K562 (cell line): ENCODE results near the gene PRMT3. TPM values are rescaled to one million over a fixed set of nuclear protein-coding genes. Genes with fewer than 3 reads are reported as not detected.

Source experiments
- E2F6 ChIP-seq, 2 experiments: IDR thresholded peaks; 2 replicates each; pipeline ENCODE4 v1.6.1; 2011; ENCODE audit warnings: borderline replicate concordance in 1 of 2, control low read depth in 1 of 2, low read depth in 1 of 2, low read length in 1 of 2, mild to moderate bottlenecking in 1 of 2, mixed read lengths in 1 of 2, moderate library complexity in 1 of 2; ENCODE audit not compliant: insufficient read depth in 1 of 2, insufficient read length in 1 of 2, poor library complexity in 1 of 2, severe bottlenecking in 1 of 2; ENCODE audit errors: extremely low read depth in 1 of 2
- EGR1 ChIP-seq: fragments of 450-650 bp; conservative IDR thresholded peaks from 2 replicates; pipeline ENCODE4 v1.6.1; 2017; ENCODE audit warnings: mild to moderate bottlenecking
- ETV6 ChIP-seq, 3 experiments: fragments of 150-350 bp in 1 of 3; sonication (generic) in 1 of 3; formaldehyde crosslinking in 1 of 3; IDR thresholded peaks; 2 replicates each; pipeline versions ENCODE4 v1.6.1 to v1.8.0; 2014 to 2022; ENCODE audit warnings: borderline replicate concordance in 2 of 3, low read depth in 2 of 3, antibody characterized with exemption in 1 of 3, low read length in 1 of 3, mild to moderate bottlenecking in 1 of 3, missing genetic modification reagents in 1 of 3
- FOXA3 ChIP-seq, 2 experiments: fragments of 450-650 bp in 1 of 2; sonication (generic) in 1 of 2; formaldehyde crosslinking; IDR thresholded peaks in 1 of 2; conservative IDR thresholded peaks in 1 of 2; 2 replicates each; pipeline versions ENCODE4 v1.4.0 to v1.8.0; 2020 to 2022; ENCODE audit warnings: mild to moderate bottlenecking in 2 of 2, missing genetic modification reagents in 1 of 2
- HNRNPK ChIP-seq: fragments of 200-400 bp; formaldehyde crosslinking; IDR thresholded peaks from one replicate; pipeline ENCODE4 v1.6.1; 2018; ENCODE audit warnings: mild to moderate bottlenecking, low read depth, low read length; ENCODE audit not compliant: poor library complexity, severe bottlenecking
- IFI16 ChIP-seq: fragments of 250-450 bp; sonication (Bioruptor Pico); IDR thresholded peaks from 2 replicates; pipeline ENCODE4 v2.1.2; 2022; ENCODE audit warnings: mild to moderate bottlenecking, inconsistent platforms
- JUND ChIP-seq, 2 experiments: IDR thresholded peaks; 2 replicates in 1 of 2; 3 replicates in 1 of 2; pipeline ENCODE4 v1.6.1; 2011; ENCODE audit warnings: borderline replicate concordance in 2 of 2, low read depth in 2 of 2, low read length in 2 of 2, improper control_type of control experiment in 1 of 2, missing biosample characterization in 1 of 2, missing genetic modification characterization in 1 of 2, missing genetic modification reagents in 1 of 2
- KAT8 ChIP-seq: fragments of 450-650 bp; IDR thresholded peaks from 2 replicates; pipeline ENCODE4 v1.6.1; 2016; ENCODE audit warnings: low read depth, mild to moderate bottlenecking
- KLF10 ChIP-seq: fragments of 250-450 bp; sonication (Bioruptor Pico); IDR thresholded peaks from 2 replicates; pipeline ENCODE4 v1.6.1; 2021; ENCODE audit warnings: matching md5 sums
- LARP7 ChIP-seq: fragments of 450-650 bp; IDR thresholded peaks from 2 replicates; pipeline ENCODE4 v1.6.1; 2016
- MTA3 ChIP-seq: fragments of 450-650 bp; formaldehyde crosslinking; IDR thresholded peaks from 2 replicates; pipeline ENCODE4 v1.6.1; 2017; ENCODE audit warnings: mild to moderate bottlenecking, borderline replicate concordance
- NFE2 ChIP-seq: IDR thresholded peaks from 2 replicates; pipeline ENCODE4 v1.6.1; 2014; ENCODE audit warnings: antibody characterized with exemption, low read depth
- PHB2 ChIP-seq: fragments of 450-650 bp; IDR thresholded peaks from 2 replicates; pipeline ENCODE4 v1.6.1; 2017; ENCODE audit warnings: low read depth
- PKNOX1 ChIP-seq: fragments of 450-650 bp; IDR thresholded peaks from 2 replicates; pipeline ENCODE4 v1.6.1; 2016
- PRPF4 ChIP-seq: fragments of 200-400 bp; formaldehyde crosslinking; IDR thresholded peaks from one replicate; pipeline ENCODE4 v1.6.1; 2017; ENCODE audit warnings: low read length, low read depth, mild to moderate bottlenecking; ENCODE audit not compliant: insufficient read depth, poor library complexity, severe bottlenecking
- SMAD4 ChIP-seq: fragments of 250-450 bp; sonication (Bioruptor Pico); conservative IDR thresholded peaks from 2 replicates; pipeline ENCODE4 v1.8.0; 2021; ENCODE audit warnings: inconsistent platforms, mild to moderate bottlenecking, moderate library complexity
- SMARCA5 ChIP-seq: fragments of 450-650 bp; IDR thresholded peaks from 2 replicates; pipeline ENCODE4 v1.6.1; 2016
- SP2 ChIP-seq: IDR thresholded peaks from 2 replicates; pipeline ENCODE4 v1.6.1; 2011; ENCODE audit warnings: mild to moderate bottlenecking, low read depth, low read length, moderate library complexity; ENCODE audit not compliant: poor library complexity, severe bottlenecking; ENCODE audit errors: extremely low read depth
- SPI1 ChIP-seq: IDR thresholded peaks from 2 replicates; pipeline ENCODE4 v1.6.1; 2011; ENCODE audit warnings: low read depth, low read length, control low read depth, borderline replicate concordance
- THRAP3 ChIP-seq: fragments of 450-650 bp; IDR thresholded peaks from 2 replicates; pipeline ENCODE4 v1.6.1; 2016; ENCODE audit warnings: mild to moderate bottlenecking, inconsistent platforms, borderline replicate concordance
- ZEB2 ChIP-seq: fragments of 450-650 bp; IDR thresholded peaks from 2 replicates; pipeline ENCODE4 v1.6.1; 2016
- ZNF197 ChIP-seq: fragments of 200-800 bp; sonication (Bioruptor generic); IDR thresholded peaks from 2 replicates; pipeline ENCODE4 v1.6.1; 2016; ENCODE audit warnings: low read depth, missing genetic modification characterization, missing compliant biosample characterization
- ZNF253 ChIP-seq: fragments of 250-450 bp; sonication (Bioruptor Pico); conservative IDR thresholded peaks from 2 replicates; pipeline ENCODE4 v1.6.1; 2021; ENCODE audit warnings: mild to moderate bottlenecking
- ZNF644 ChIP-seq: fragments of 200-800 bp; sonication (Bioruptor generic); IDR thresholded peaks from 2 replicates; pipeline ENCODE4 v1.6.1; 2016; ENCODE audit warnings: low read depth, missing genetic modification characterization, missing compliant biosample characterization
- polyA plus RNA-seq, 8 experiments: library from polyadenylated mRNA; depleted of rRNA in 4 of 8; stranded (reverse) in 5 of 8; unstranded in 3 of 8; fragments of >200 nt; fragmentation: Nextera tagmentation in 2 of 8; fragmentation: Illumina TruSeq in 1 of 8; extraction: Ambion mirVana in 2 of 8; extraction: Trizol in 1 of 8; gene quantifications; 2 replicates each; pipeline versions ENCODE4 v1.2.1 to v1.2.3, GENCODE V29; 2011 to 2014; ENCODE audit warnings: inconsistent platforms in 1 of 8, missing spikeins in 1 of 8
- total RNA-seq, 7 experiments: library from RNA; depleted of rRNA in 6 of 7; stranded (reverse); fragments of >200 nt in 6 of 7; fragmentation: Illumina TruSeq in 2 of 7; extraction: Trizol in 2 of 7; gene quantifications; 2 replicates each; pipeline versions ENCODE4 v1.2.1 to v1.2.3, GENCODE V29; 2011 to 2021; ENCODE audit warnings: low replicate concordance in 1 of 7

Gene PRMT3
- total and polyA plus RNA-seq, 9 of the 15 experiments (the other 6 are each of a cell fraction or from before 2014, with no cell fraction given), result 24.0 to 62.1 (median 44.7) TPM

DNA sequence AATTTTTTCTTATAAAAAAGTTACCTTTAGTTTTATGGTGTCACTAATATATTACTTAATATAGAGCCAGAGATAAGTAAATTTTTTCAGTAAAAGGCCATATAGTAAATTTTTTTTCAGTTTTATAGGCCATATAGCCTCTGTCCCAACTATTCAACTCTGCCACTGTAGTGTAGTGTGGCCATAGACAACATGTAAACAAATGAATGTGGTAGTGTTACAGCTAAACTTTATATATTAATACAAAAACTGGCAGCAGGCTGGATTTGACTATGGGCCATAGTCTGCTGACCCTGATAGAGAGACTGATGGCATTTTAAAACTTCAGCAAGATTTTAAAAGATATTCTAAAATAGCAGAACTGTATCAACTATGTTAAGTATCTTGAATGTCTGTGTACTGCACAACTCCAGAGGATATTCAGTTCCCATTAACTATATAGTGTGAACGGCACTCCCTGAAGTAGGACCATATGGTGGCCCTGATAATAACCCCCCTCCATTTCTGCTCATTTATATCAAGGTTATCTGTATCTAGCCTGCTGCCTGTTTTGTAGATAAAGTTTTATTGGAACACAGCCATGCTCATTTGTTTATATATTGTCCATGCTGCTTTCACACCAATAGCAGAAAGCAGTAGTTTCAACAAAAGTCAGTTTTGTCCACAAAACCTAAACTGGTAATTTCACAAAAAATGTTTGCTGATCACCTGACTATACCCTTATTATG is 71.6 kb downstream of the PRMT3 start (continued):
- TF ChIP-seq JUND (IDR thresholded peaks at IDR 0.05; ENCODE audit: borderline replicate concordance, low read depth, low read length), result peak; percentile 67; the same call in 1 of the 2 replicates
- TF ChIP-seq JUND (tag; IDR thresholded peaks at IDR 0.05; ENCODE audit: borderline replicate concordance, low read depth, low read length), result peak; percentile 53; the same call in 1 of the 3 replicates
- peak; percentile 84 for TF ChIP-seq MTA3
- peak; percentile 52; the same call in 1 of the 2 replicates for TF ChIP-seq ZEB2
- no peak for TF ChIP-seq SMARCA5
- TF ChIP-seq ZNF197 (CRISPR knock-in tag), result peak; percentile 80
- peak; percentile 92 for TF ChIP-seq PHB2
- no peak for TF ChIP-seq SP2
- no peak for TF ChIP-seq ZNF253 (CRISPR knock-in tag)
- TF ChIP-seq KAT8, result no peak
- TF ChIP-seq HNRNPK, result no peak
- peak; percentile 59; the same call in 1 of the 2 replicates for TF ChIP-seq ZNF644 (tag)
- peak; percentile 31; the same call in 1 of the 2 replicates for TF ChIP-seq NFE2
- peak; percentile 70; the same call in 1 of the 2 replicates for TF ChIP-seq SMAD4
- TF ChIP-seq THRAP3, result no peak
- no peak for TF ChIP-seq E2F6 (IDR thresholded peaks at IDR 0.05; ENCODE audit: borderline replicate concordance in 1 of 2, extremely low read depth in 1 of 2, insufficient read depth in 1 of 2, insufficient read length in 1 of 2, low read depth in 1 of 2, low read length in 1 of 2, poor library complexity in 1 of 2, severe bottlenecking in 1 of 2)
- TF ChIP-seq FOXA3 (CRISPR knock-in tag; conservative IDR thresholded peaks at IDR 0.05 in 1 of 2, IDR thresholded peaks at IDR 0.05 in 1 of 2), result peak in 1 of 2 experiments; percentile 27; a peak in 1 of 4 replicates
- no peak for TF ChIP-seq PRPF4
- no peak for TF ChIP-seq IFI16 (CRISPR knock-in tag)
- no peak for TF ChIP-seq SPI1
- no peak; the same call in 1 of the 2 replicates for TF ChIP-seq EGR1
- no peak for TF ChIP-seq PKNOX1
- TF ChIP-seq KLF10 (CRISPR knock-in tag), result no peak
- no peak for TF ChIP-seq LARP7
- no peak; a peak in 1 of 4 replicates for TF ChIP-seq ETV6 (IDR thresholded peaks at IDR 0.05; ENCODE audit: borderline replicate concordance in 1 of 2, low read depth in 2 of 2, low read length in 1 of 2)
- no peak for TF ChIP-seq ETV6 (CRISPR knock-in tag; IDR thresholded peaks at IDR 0.05; ENCODE audit: borderline replicate concordance)
